C4-2B (cell line): ENCODE measurements around the gene PRKCA.

ENCODE experiments used
- ZFX ChIP-seq: fragments of 450-650 bp; IDR thresholded peaks from 2 replicates; pipeline ENCODE4 v1.6.1; 2017
- TF ChIP-seq, protein P1 (sequence below): fragments of 450-650 bp; conservative IDR thresholded peaks from 2 replicates; pipeline ENCODE4 v1.5.1; 2017; ENCODE audit warnings: mild to moderate bottlenecking

DNA sequence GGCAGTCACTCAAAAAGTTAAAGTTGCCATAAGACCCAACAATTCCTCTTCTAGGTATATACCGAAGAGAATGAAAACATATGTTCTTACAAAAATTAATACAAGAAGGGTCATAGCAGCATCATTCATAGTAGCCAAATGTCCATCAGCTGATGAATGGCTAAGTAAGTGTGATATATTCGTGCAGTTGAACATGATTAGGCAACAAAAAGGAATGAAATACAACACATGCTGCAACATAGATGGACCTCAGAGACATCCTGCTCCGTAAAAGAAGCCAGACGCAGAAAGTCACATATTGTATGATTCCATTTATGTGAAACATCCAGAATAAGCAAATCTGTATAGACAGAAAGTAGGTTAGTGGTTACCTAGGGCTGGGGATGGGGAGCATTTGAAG, 303.1 kb downstream of the PRKCA start:
- TF ChIP-seq, protein P1, sequence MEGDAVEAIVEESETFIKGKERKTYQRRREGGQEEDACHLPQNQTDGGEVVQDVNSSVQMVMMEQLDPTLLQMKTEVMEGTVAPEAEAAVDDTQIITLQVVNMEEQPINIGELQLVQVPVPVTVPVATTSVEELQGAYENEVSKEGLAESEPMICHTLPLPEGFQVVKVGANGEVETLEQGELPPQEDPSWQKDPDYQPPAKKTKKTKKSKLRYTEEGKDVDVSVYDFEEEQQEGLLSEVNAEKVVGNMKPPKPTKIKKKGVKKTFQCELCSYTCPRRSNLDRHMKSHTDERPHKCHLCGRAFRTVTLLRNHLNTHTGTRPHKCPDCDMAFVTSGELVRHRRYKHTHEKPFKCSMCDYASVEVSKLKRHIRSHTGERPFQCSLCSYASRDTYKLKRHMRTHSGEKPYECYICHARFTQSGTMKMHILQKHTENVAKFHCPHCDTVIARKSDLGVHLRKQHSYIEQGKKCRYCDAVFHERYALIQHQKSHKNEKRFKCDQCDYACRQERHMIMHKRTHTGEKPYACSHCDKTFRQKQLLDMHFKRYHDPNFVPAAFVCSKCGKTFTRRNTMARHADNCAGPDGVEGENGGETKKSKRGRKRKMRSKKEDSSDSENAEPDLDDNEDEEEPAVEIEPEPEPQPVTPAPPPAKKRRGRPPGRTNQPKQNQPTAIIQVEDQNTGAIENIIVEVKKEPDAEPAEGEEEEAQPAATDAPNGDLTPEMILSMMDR: no peak
- no peak for TF ChIP-seq ZFX
